Activated gamma-delta T cell (primary cell): ENCODE results near the gene TOR1B.
A peak's percentile ranks its signal among the peaks of the same experiment; 100 is the strongest.
"Not testable (repeated sequence)": the region's sequence is repeated elsewhere in the genome, so short reads cannot be mapped to it uniquely, and the experiment has no call there.

Experiments used
- DNase-seq: peaks from one replicate; lab custom pipeline; 2025; lab: John Stamatoyannopoulos, UW

The TOR1B gene

GRCh38 chr9:129776566-129776937 lies 26.4 kb upstream of the TOR1B start:
- no peak for DNase-seq

GRCh38 chr9:129776938-129777768 lies 25.8 kb upstream of the TOR1B start:
- DNase-seq = peak; percentile 46

- no peak for DNase-seq
Measured at GRCh38 chr9:129777769-129778130, 25.2 kb upstream of the TOR1B start.

- no peak for DNase-seq
Measured at GRCh38 chr9:129778469-129778868, 24.5 kb upstream of the TOR1B start.

GRCh38 chr9:129779560-129780190 lies 23.3 kb upstream of the TOR1B start:
- DNase-seq = no peak

GRCh38 chr9:129781131-129781530 lies 21.9 kb upstream of the TOR1B start:
- no peak for DNase-seq

- no peak for DNase-seq
Measured at GRCh38 chr9:129781981-129782380, 21.0 kb upstream of the TOR1B start.

- no peak for DNase-seq
Measured at GRCh38 chr9:129783516-129784361, 19.2 kb upstream of the TOR1B start.

- DNase-seq = not testable (repeated sequence)
Measured at GRCh38 chr9:129784970-129785369, 18.0 kb upstream of the TOR1B start.

GRCh38 chr9:129785866-129786265 lies 17.1 kb upstream of the TOR1B start:
- DNase-seq = no peak

GRCh38 chr9:129786481-129786880 lies 16.5 kb upstream of the TOR1B start:
- DNase-seq = no peak

- no peak for DNase-seq
Measured at GRCh38 chr9:129794549-129794948, 8.4 kb upstream of the TOR1B start.

- DNase-seq = not testable (repeated sequence)
Measured at GRCh38 chr9:129796029-129796428, 7.0 kb upstream of the TOR1B start.

- no peak for DNase-seq
Measured at GRCh38 chr9:129798973-129799372, 4.0 kb upstream of the TOR1B start.

- DNase-seq = no peak
Measured at GRCh38 chr9:129801504-129801903, 1.5 kb upstream of the TOR1B start.

- no peak for DNase-seq
Measured at GRCh38 chr9:129803676-129804060, 684 bp downstream of the TOR1B start.

- DNase-seq = no peak
Measured at GRCh38 chr9:129806061-129806460, 3.1 kb downstream of the TOR1B start.

GRCh38 chr9:129809346-129809745 lies 6.4 kb downstream of the TOR1B start:
- no peak for DNase-seq

GRCh38 chr9:129810116-129810515 lies 7.1 kb downstream of the TOR1B start:
- DNase-seq = no peak

- DNase-seq = no peak
Measured at GRCh38 chr9:129810788-129811187, 7.8 kb downstream of the TOR1B start.

GRCh38 chr9:129811967-129812363 lies 9.0 kb downstream of the TOR1B start:
- no peak for DNase-seq

- DNase-seq = no peak
Measured at GRCh38 chr9:129812385-129812784, 9.4 kb downstream of the TOR1B start.

- DNase-seq = no peak
Measured at GRCh38 chr9:129813661-129814060, 10.7 kb downstream of the TOR1B start.
